GM23338 (cell line): ENCODE results near the gene EPHB3. TPM values are rescaled to one million over a fixed set of nuclear protein-coding genes. Genes with fewer than 3 reads are reported as not detected.

ENCODE experiments used
- ATAC-seq: fragments of 200-7000 bp; cut with Tn5 transposase; 3 replicates; pipeline ENCODE4 v1.9.1; 2020
- DNase-seq: peaks from one replicate; pipeline ENCODE4 v3.0.0-alpha.2; 2015; ENCODE audit warnings: low spot score
- H2AFZ ChIP-seq: fragments of 200-600 bp; sonication (generic); 2 replicates; pipeline ENCODE4 v1.8.0; 2016; ENCODE audit warnings: antibody characterized with exemption, mild to moderate bottlenecking, moderate library complexity
- H3F3A ChIP-seq: fragments of 200-600 bp; sonication (generic); replicated peaks from 2 replicates; pipeline ENCODE4 v1.8.0; 2017; ENCODE audit warnings: antibody characterized with exemption, mixed run types, low read depth
- H3K27ac ChIP-seq: fragments of 200-600 bp; sonication (generic); 2 replicates; pipeline ENCODE4 v1.6.1; 2016; ENCODE audit warnings: low read depth
- H3K27me3 ChIP-seq: fragments of 200-600 bp; sonication (generic); 2 replicates; pipeline ENCODE4 v1.8.0; 2016; ENCODE audit warnings: mild to moderate bottlenecking, mixed run types, moderate library complexity; ENCODE audit not compliant: insufficient read depth
- H3K36me3 ChIP-seq: fragments of 200-600 bp; sonication (generic); 2 replicates; pipeline ENCODE4 v1.8.0; 2016; ENCODE audit warnings: mild to moderate bottlenecking; ENCODE audit not compliant: insufficient read depth
- H3K4me1 ChIP-seq: fragments of 200-600 bp; sonication (generic); 2 replicates; pipeline ENCODE4 v1.8.0; 2016; ENCODE audit warnings: mild to moderate bottlenecking, moderate library complexity; ENCODE audit not compliant: insufficient read depth
- H3K4me2 ChIP-seq: fragments of 200-600 bp; sonication (generic); 2 replicates; pipeline ENCODE4 v1.7.1; 2017; ENCODE audit warnings: mixed run types
- H3K4me3 ChIP-seq: fragments of 200-600 bp; sonication (generic); 2 replicates; pipeline ENCODE4 v1.6.1; 2016; ENCODE audit warnings: mixed run types
- H3K79me2 ChIP-seq: fragments of 200-600 bp; sonication (generic); replicated peaks from 2 replicates; pipeline ENCODE4 v1.8.0; 2017; ENCODE audit warnings: mild to moderate bottlenecking; ENCODE audit not compliant: insufficient read depth
- H3K9me2 ChIP-seq: fragments of 200-600 bp; sonication (generic); 2 replicates; pipeline ENCODE4 v1.8.0; 2017; ENCODE audit not compliant: insufficient read depth
- H4K20me1 ChIP-seq: fragments of 200-600 bp; sonication (generic); replicated peaks from 2 replicates; pipeline ENCODE4 v1.8.0; 2017; ENCODE audit warnings: mild to moderate bottlenecking; ENCODE audit not compliant: insufficient read depth
- H3K27ac Mint-ChIP-seq: 2 replicates; pipeline ENCODE4 v1.8.0; 2020; ENCODE audit warnings: inconsistent platforms, mild to moderate bottlenecking, moderate library complexity, mixed read lengths
- H3K27me3 Mint-ChIP-seq: 3 replicates; pipeline ENCODE4 v1.8.0; 2022; ENCODE audit warnings: low read depth, mild to moderate bottlenecking, moderate library complexity, mixed read lengths, inconsistent platforms; ENCODE audit not compliant: insufficient read depth, poor library complexity
- H3K36me3 Mint-ChIP-seq: 3 replicates; pipeline ENCODE4 v1.8.0; 2021; ENCODE audit warnings: low read depth, mild to moderate bottlenecking, inconsistent platforms, moderate library complexity, mixed read lengths
- H3K4me1 Mint-ChIP-seq: 3 replicates; pipeline ENCODE4 v1.8.0; 2020; ENCODE audit warnings: mild to moderate bottlenecking, inconsistent platforms, mixed read lengths
- H3K4me3 Mint-ChIP-seq: 3 replicates; pipeline ENCODE4 v1.8.0; 2021; ENCODE audit warnings: moderate library complexity, mild to moderate bottlenecking, inconsistent platforms, mixed read lengths
- H3K9me3 Mint-ChIP-seq: 3 replicates; pipeline ENCODE4 v1.8.0; 2020; ENCODE audit warnings: moderate library complexity, mild to moderate bottlenecking, inconsistent platforms, mixed read lengths
- CREB1 ChIP-seq: fragments of 250-450 bp; sonication (Bioruptor Pico); IDR thresholded peaks from 2 replicates; pipeline ENCODE4 v1.5.0; 2020; ENCODE audit warnings: low read depth, mild to moderate bottlenecking, moderate library complexity
- CTCF ChIP-seq, 2 experiments: fragments of 200-600 bp in 1 of 2; sonication (generic) in 1 of 2; conservative IDR thresholded peaks; 2 replicates each; pipeline versions ENCODE4 v1.5.1 to v1.6.1; 2016 to 2017; ENCODE audit warnings: antibody characterized with exemption in 2 of 2, low read depth in 2 of 2, mild to moderate bottlenecking in 2 of 2, moderate library complexity in 1 of 2
- ETS1 ChIP-seq: IDR thresholded peaks from 2 replicates; pipeline ENCODE4 v1.6.1; 2016; ENCODE audit warnings: antibody characterized with exemption
- EZH2 ChIP-seq: fragments of 200-600 bp; sonication (generic); IDR thresholded peaks from one replicate; pipeline ENCODE4 v1.8.0; 2017; ENCODE audit warnings: antibody characterized with exemption, mild to moderate bottlenecking, low read depth; ENCODE audit not compliant: unreplicated experiment
- EZH2phosphoT487 ChIP-seq: fragments of 200-600 bp; sonication (generic); IDR thresholded peaks from one replicate; pipeline ENCODE4 v1.8.1; 2018; ENCODE audit warnings: antibody characterized with exemption; ENCODE audit not compliant: unreplicated experiment
- JUNB ChIP-seq: IDR thresholded peaks from one replicate; pipeline ENCODE4 v1.6.1; 2016; ENCODE audit warnings: antibody characterized with exemption; ENCODE audit not compliant: unreplicated experiment
- NANOG ChIP-seq: IDR thresholded peaks from 2 replicates; pipeline ENCODE4 v1.6.1; 2016; ENCODE audit warnings: antibody characterized with exemption, borderline replicate concordance
- POLR2AphosphoS5 ChIP-seq: IDR thresholded peaks from 2 replicates; pipeline ENCODE4 v1.6.1; 2016; ENCODE audit warnings: antibody characterized with exemption, low read depth
- REST ChIP-seq: IDR thresholded peaks from one replicate; pipeline ENCODE4 v1.6.1; 2018; ENCODE audit warnings: antibody characterized with exemption; ENCODE audit not compliant: unreplicated experiment
- STAT1 ChIP-seq: IDR thresholded peaks from one replicate; pipeline ENCODE4 v1.6.1; 2016; ENCODE audit warnings: antibody characterized with exemption; ENCODE audit not compliant: unreplicated experiment
- ZNF114 ChIP-seq: fragments of 250-450 bp; sonication (Bioruptor Pico); IDR thresholded peaks from 2 replicates; pipeline ENCODE4 v1.5.0; 2020; ENCODE audit warnings: mild to moderate bottlenecking, moderate library complexity
- ZNF331 ChIP-seq: fragments of 250-450 bp; sonication (Bioruptor Pico); IDR thresholded peaks from 2 replicates; pipeline ENCODE4 v1.5.0; 2020; ENCODE audit warnings: low read depth, mild to moderate bottlenecking, moderate library complexity
- ZNF462 ChIP-seq: fragments of 250-450 bp; sonication (Bioruptor Pico); IDR thresholded peaks from 2 replicates; pipeline ENCODE4 v1.5.0; 2020; ENCODE audit warnings: mild to moderate bottlenecking, moderate library complexity
- polyA plus RNA-seq: library from polyadenylated mRNA; unstranded; fragments of >200 nt; fragmentation: Nextera tagmentation; extraction: Ambion mirVana; gene quantifications from 2 replicates; pipeline ENCODE4 v1.2.1, GENCODE V29; 2016
- total RNA-seq: library from RNA; depleted of rRNA; stranded (reverse); fragments of >200 nt; shearing (Covaris generic); gene quantifications from 2 replicates; pipeline ENCODE4 v1.2.3, GENCODE V29; 2014

EPHB3 gene
- total and polyA plus RNA-seq, 2 experiments from 2014 or later, result 0.57 to 2.0 TPM

- Mint-ChIP-seq H3K27ac (no peak overlapping the region), H3K36me3 (no peaks in the 10 kb centered on the region), H3K27me3 (peaks cover 23% of the 10 kb centered on the region), H3K4me1 (peaks cover 37% of the 10 kb centered on the region), H3K4me3 (no peak overlapping the region), H3K9me3 (no peaks in the 10 kb centered on the region; the same call in 2 of the 3 replicates)
- no peaks in the 10 kb centered on the region for H3K27me3 ChIP-seq
- no peak overlapping the region for H3K4me3 ChIP-seq
- no peaks in the 10 kb centered on the region for H3K79me2 ChIP-seq
- no peak overlapping the region for H2AFZ ChIP-seq
- no peak for TF ChIP-seq ZNF462 (CRISPR knock-in tag)
- TF ChIP-seq NANOG, result no peak
- TF ChIP-seq EZH2phosphoT487, result no peak
- no peak for TF ChIP-seq REST
- TF ChIP-seq POLR2AphosphoS5, result no peak
- no peak for TF ChIP-seq ZNF114
- no peak for TF ChIP-seq CREB1 (CRISPR knock-in tag)
- no peak for TF ChIP-seq CTCF (conservative IDR thresholded peaks at IDR 0.05; ENCODE audit: low read depth in 2 of 2)
- no peak for TF ChIP-seq EZH2
- TF ChIP-seq ZNF331 (CRISPR knock-in tag), result no peak
- TF ChIP-seq ETS1, result no peak
- no peak for TF ChIP-seq STAT1
- TF ChIP-seq JUNB, result no peak
- H3K4me1 ChIP-seq, result peaks cover 4% of the 10 kb centered on the region; the same call in 1 of the 2 replicates
- H3K9me2 ChIP-seq, result no peaks in the 10 kb centered on the region
- no peaks in the 10 kb centered on the region for H4K20me1 ChIP-seq
- ATAC-seq (no peak), DNase-seq (no peak)
- H3K4me2 ChIP-seq, result no peak overlapping the region
- no peaks in the 10 kb centered on the region for H3F3A ChIP-seq
- H3K36me3 ChIP-seq, result no peaks in the 10 kb centered on the region
- H3K27ac ChIP-seq, result no peak overlapping the region
Measured at GRCh38 chr3:184626923-184627322, 65.3 kb downstream of the EPHB3 start.
